ENCODE results near the gene USP40.

DNA sequence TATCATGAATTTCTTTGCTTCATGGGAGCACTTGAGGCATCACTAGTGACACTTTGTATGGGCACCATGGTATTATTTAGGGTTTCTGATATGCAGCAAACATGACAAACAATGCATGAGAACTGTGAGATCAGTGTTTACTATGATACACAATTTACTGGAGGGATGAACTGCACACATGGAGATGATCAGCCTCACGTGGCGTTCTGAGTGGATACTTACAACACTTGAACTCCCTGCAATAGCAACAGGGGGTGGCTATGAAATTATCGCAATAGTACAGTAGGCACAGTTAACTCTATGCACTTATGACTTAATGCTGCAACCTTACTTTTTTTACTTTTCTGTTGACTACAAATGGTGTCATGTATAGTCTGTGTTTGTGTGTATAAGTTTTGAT lies 32.4 kb upstream of the USP40 start:
- TF ChIP-seq, protein P1, sequence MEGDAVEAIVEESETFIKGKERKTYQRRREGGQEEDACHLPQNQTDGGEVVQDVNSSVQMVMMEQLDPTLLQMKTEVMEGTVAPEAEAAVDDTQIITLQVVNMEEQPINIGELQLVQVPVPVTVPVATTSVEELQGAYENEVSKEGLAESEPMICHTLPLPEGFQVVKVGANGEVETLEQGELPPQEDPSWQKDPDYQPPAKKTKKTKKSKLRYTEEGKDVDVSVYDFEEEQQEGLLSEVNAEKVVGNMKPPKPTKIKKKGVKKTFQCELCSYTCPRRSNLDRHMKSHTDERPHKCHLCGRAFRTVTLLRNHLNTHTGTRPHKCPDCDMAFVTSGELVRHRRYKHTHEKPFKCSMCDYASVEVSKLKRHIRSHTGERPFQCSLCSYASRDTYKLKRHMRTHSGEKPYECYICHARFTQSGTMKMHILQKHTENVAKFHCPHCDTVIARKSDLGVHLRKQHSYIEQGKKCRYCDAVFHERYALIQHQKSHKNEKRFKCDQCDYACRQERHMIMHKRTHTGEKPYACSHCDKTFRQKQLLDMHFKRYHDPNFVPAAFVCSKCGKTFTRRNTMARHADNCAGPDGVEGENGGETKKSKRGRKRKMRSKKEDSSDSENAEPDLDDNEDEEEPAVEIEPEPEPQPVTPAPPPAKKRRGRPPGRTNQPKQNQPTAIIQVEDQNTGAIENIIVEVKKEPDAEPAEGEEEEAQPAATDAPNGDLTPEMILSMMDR (conservative IDR thresholded peaks at IDR 0.05; ENCODE audit: low read length), result no peak
- TF ChIP-seq EZH2phosphoT487 (IDR thresholded peaks at IDR 0.05; ENCODE audit: borderline replicate concordance, low read depth, low read length), result no peak
